ENCODE results near the gene ELF1.

DNA sequence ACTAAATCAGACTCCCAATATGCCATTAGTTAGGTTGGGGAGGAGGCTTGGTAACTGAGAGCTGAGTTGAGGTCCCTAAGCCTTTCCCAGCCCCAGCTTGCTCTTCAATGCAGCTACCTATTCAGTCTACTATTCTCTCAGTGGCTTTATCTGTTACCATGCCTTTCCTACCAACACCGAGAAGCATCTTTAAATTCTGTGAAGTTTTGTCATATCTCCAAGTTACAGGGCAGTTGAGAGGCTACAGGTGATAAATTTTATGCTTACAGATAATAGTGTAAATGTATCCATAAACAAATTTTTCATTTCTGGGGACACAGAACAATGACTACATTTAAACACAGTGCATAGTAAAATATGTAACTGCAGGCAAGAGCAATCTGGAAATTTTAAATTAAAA is 110.6 kb downstream of the ELF1 start:
- TF ChIP-seq, protein P1, sequence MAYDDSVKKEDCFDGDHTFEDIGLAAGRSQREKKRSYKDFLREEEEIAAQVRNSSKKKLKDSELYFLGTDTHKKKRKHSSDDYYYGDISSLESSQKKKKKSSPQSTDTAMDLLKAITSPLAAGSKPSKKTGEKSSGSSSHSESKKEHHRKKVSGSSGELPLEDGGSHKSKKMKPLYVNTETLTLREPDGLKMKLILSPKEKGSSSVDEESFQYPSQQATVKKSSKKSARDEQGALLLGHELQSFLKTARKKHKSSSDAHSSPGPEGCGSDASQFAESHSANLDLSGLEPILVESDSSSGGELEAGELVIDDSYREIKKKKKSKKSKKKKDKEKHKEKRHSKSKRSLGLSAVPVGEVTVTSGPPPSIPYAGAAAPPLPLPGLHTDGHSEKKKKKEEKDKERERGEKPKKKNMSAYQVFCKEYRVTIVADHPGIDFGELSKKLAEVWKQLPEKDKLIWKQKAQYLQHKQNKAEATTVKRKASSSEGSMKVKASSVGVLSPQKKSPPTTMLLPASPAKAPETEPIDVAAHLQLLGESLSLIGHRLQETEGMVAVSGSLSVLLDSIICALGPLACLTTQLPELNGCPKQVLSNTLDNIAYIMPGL (CRISPR knock-in tag; IDR thresholded peaks at IDR 0.05; ENCODE audit: borderline replicate concordance) = no peak
- no peak for TF ChIP-seq JUNB (IDR thresholded peaks at IDR 0.05)
- TF ChIP-seq, protein P2, sequence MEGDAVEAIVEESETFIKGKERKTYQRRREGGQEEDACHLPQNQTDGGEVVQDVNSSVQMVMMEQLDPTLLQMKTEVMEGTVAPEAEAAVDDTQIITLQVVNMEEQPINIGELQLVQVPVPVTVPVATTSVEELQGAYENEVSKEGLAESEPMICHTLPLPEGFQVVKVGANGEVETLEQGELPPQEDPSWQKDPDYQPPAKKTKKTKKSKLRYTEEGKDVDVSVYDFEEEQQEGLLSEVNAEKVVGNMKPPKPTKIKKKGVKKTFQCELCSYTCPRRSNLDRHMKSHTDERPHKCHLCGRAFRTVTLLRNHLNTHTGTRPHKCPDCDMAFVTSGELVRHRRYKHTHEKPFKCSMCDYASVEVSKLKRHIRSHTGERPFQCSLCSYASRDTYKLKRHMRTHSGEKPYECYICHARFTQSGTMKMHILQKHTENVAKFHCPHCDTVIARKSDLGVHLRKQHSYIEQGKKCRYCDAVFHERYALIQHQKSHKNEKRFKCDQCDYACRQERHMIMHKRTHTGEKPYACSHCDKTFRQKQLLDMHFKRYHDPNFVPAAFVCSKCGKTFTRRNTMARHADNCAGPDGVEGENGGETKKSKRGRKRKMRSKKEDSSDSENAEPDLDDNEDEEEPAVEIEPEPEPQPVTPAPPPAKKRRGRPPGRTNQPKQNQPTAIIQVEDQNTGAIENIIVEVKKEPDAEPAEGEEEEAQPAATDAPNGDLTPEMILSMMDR (IDR thresholded peaks at IDR 0.05) = no peak
- TF ChIP-seq RCOR1 (IDR thresholded peaks at IDR 0.05; ENCODE audit: low read depth, low read length) = no peak
- TF ChIP-seq, protein P3, sequence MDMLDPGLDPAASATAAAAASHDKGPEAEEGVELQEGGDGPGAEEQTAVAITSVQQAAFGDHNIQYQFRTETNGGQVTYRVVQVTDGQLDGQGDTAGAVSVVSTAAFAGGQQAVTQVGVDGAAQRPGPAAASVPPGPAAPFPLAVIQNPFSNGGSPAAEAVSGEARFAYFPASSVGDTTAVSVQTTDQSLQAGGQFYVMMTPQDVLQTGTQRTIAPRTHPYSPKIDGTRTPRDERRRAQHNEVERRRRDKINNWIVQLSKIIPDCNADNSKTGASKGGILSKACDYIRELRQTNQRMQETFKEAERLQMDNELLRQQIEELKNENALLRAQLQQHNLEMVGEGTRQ (IDR thresholded peaks at IDR 0.05) = no peak
- TF ChIP-seq KDM1A (IDR thresholded peaks at IDR 0.05; ENCODE audit: low read depth) = no peak
